Epidermal melanocyte (primary cell): ENCODE measurements around the gene CRBN.
A peak's percentile ranks its signal among the peaks of the same experiment; 100 is the strongest.

Source experiments
- DNase-seq: peaks from one replicate; pipeline ENCODE4 v3.0.0; 2011; ENCODE audit warnings: low spot score; ENCODE audit not compliant: insufficient read length

CRBN gene

GRCh38 chr3:3179407-3180094, at the start of gene CRBN:
TSS of gene CRBN (minus strand) at chr3:3179691. CDS start at chr3:3179687, 4 bp downstream.
- DNase-seq = peak; percentile 85

GRCh38 chr3:3227640-3228039, 48.1 kb upstream of the CRBN start:
- DNase-seq = no peak

GRCh38 chr3:3221528-3221927, 42.0 kb upstream of the CRBN start:
- no peak for DNase-seq

GRCh38 chr3:3216401-3216800, 36.9 kb upstream of the CRBN start:
- DNase-seq = no peak

- no peak for DNase-seq
Measured at GRCh38 chr3:3212781-3213440, 33.4 kb upstream of the CRBN start.

- DNase-seq = no peak
Measured at GRCh38 chr3:3209714-3210113, 30.2 kb upstream of the CRBN start.

GRCh38 chr3:3209057-3209456, 29.6 kb upstream of the CRBN start:
- DNase-seq = no peak

- no peak for DNase-seq
Measured at GRCh38 chr3:3201611-3202010, 22.1 kb upstream of the CRBN start.

- DNase-seq = no peak
Measured at GRCh38 chr3:3200632-3201212, 21.2 kb upstream of the CRBN start.

GRCh38 chr3:3199306-3199705, 19.8 kb upstream of the CRBN start:
- DNase-seq = no peak

GRCh38 chr3:3196148-3196861, 16.8 kb upstream of the CRBN start:
- no peak for DNase-seq

GRCh38 chr3:3194861-3195260, 15.4 kb upstream of the CRBN start:
- DNase-seq = no peak

- DNase-seq = no peak
Measured at GRCh38 chr3:3192286-3192675, 12.8 kb upstream of the CRBN start.

- DNase-seq = no peak
Measured at GRCh38 chr3:3191675-3192285, 12.3 kb upstream of the CRBN start.

GRCh38 chr3:3189961-3190360, 10.5 kb upstream of the CRBN start:
- DNase-seq = no peak

GRCh38 chr3:3189102-3189727, 9.7 kb upstream of the CRBN start:
- no peak for DNase-seq

GRCh38 chr3:3184876-3185275, 5.4 kb upstream of the CRBN start:
- no peak for DNase-seq

GRCh38 chr3:3180456-3180855, 965 bp upstream of the CRBN start:
- DNase-seq = no peak

GRCh38 chr3:3178498-3179328, 778 bp downstream of the CRBN start:
- no peak for DNase-seq

- DNase-seq = no peak
Measured at GRCh38 chr3:3177861-3178497, 1.5 kb downstream of the CRBN start.
